ENCODE data around the gene NDRG2. TPM values are rescaled to one million over a fixed set of nuclear protein-coding genes. Genes with fewer than 3 reads are reported as not detected.

The NDRG2 gene
- total and polyA plus RNA-seq, 9 of the 15 experiments (the other 6 are each of a cell fraction or from before 2014, with no cell fraction given): 10.1 to 105 (median 41.0) TPM

- TF ChIP-seq REST (IDR thresholded peaks at IDR 0.05; ENCODE audit: borderline replicate concordance) (no peak), REST (CRISPR knock-in tag; IDR thresholded peaks at IDR 0.05; ENCODE audit: low read depth) (peak; percentile 68; the same call in 1 of the 2 replicates), ZNF668 (CRISPR knock-in tag; IDR thresholded peaks at IDR 0.05) (no peak), ZNF584 (CRISPR knock-in tag; IDR thresholded peaks at IDR 0.05; ENCODE audit: low read depth) (no peak), ZSCAN32 (CRISPR knock-in tag; IDR thresholded peaks at IDR 0.05) (no peak), NELFE (IDR thresholded peaks at IDR 0.05; ENCODE audit: insufficient read depth, insufficient read length) (no peak), RNF219 (CRISPR knock-in tag; IDR thresholded peaks at IDR 0.05) (no peak), KDM2B (CRISPR knock-in tag; IDR thresholded peaks at IDR 0.05) (no peak), ZNF395 (CRISPR knock-in tag; IDR thresholded peaks at IDR 0.05) (no peak), YBX1 (IDR thresholded peaks at IDR 0.05) (no peak), MTA1 (IDR thresholded peaks at IDR 0.05; ENCODE audit: borderline replicate concordance) (no peak), PRMT5 (CRISPR knock-in tag; IDR thresholded peaks at IDR 0.05) (no peak), MXD1 (CRISPR knock-in tag; IDR thresholded peaks at IDR 0.05; ENCODE audit: borderline replicate concordance, poor library complexity, severe bottlenecking) (no peak), ZNF696 (CRISPR knock-in tag; conservative IDR thresholded peaks at IDR 0.05) (no peak), TAF7 (tag; IDR thresholded peaks at IDR 0.05) (no peak), GABPB1 (CRISPR knock-in tag; IDR thresholded peaks at IDR 0.05) (0 out of 2 replicates have a peak, but pooled peaks have one; percentile 15)
These were observed at the start of gene NDRG2 (continued) for GRCh38 chr14:21024585-21025370.

Data from K562 (cell line).